Right hindlimb (tissue), 1 donor: Measurements from ENCODE around the gene SLC44A1.

Source experiments
- DNase-seq: peaks from one replicate; pipeline ENCODE4 v3.0.0-alpha.2; 2018

Gene SLC44A1

DNA sequence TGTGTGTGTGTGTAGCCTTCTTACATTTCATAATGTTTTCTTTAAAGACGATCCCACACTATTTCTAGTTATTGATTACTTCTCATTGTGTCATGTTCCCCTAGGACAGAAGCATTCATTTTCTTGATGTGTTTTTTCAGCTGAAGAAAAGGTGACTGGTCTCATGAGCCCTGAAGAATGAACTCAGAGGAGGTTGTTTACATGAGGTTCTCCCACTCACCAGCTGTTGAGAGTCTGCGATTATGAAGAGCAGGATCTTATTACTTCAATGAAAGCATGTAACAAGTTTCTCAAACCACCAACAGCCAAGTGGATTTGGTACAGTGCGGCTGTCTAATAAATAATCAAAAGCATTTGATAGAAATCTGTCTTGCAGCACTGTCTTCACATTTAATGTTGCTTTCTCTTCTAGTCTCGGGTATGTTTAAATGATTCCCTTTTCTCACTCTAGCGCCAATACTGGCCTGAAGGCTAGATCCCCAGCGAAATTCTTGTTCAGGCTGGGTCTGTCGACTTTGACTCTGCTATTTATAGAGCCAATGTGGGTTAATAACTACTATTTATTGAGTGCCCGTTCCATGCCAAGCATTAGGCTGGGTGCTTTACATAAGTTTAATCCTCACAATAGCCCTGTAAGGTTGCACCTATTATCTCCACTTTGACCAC is 193.8 kb downstream of the SLC44A1 start:
- no peak for DNase-seq

DNA sequence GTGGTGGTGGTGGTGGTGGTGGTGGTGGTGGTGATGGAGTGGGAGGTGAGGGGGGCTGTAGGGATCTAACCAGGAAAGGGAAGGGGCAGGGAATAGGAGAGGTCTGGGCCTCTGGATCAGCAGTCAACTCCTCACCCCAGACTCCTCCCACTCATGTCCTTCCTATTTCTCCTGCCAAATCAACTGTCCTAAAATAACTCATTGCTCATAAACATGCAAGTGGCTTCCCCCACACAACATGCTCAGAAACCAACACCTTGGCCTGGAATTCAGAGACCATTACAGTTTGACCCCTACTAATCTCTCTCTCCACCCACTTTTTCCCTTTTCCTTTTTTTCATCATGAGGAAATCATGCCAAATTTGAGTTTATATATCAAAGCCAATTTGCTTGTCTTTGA is 195.0 kb downstream of the SLC44A1 start:
- DNase-seq: no peak

DNA sequence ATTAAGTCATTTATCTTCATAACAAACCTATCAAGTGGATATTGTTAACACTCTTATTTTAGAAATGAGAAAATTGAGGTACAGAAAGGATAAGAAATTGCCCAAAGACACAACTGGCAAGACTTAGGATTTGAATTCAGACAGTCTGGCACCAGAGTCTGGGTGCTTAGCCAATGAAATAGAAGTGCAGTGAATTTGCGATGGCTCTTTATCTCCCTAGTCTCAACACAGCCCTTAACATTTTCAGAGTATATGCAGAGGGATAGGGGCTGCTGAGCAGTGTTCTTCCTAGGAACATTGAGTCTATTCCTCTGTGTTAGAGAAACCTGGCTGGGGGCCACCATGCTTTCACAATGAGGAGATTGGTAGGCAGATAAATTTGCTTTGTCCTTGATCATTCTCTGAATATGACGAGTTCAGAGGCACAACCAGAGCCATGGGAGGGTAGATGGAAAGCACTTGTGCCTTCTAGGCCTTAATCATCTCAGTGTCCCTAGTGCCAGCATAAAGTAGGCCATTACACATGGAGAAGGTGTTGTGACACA is 197.2 kb downstream of the SLC44A1 start:
- no peak for DNase-seq

DNA sequence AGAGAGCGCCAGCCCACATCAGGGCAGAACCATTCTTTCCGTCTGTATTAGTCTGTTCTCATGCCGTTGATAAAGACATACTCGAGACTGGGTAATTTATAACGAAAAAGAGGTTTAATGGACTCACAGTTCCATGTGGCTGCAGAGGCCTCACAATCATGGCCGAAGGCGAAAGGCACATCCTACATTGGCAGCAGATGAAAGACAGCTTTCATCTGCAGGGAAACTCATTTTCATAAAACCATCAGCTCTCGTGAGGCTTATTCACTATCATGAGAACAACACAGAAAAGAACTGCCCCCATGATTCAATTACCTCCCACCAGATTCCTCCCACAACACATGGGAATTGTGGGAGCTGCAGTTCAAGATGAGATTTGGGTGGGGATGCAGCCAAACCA is 198.7 kb downstream of the SLC44A1 start:
- no peak for DNase-seq

DNA sequence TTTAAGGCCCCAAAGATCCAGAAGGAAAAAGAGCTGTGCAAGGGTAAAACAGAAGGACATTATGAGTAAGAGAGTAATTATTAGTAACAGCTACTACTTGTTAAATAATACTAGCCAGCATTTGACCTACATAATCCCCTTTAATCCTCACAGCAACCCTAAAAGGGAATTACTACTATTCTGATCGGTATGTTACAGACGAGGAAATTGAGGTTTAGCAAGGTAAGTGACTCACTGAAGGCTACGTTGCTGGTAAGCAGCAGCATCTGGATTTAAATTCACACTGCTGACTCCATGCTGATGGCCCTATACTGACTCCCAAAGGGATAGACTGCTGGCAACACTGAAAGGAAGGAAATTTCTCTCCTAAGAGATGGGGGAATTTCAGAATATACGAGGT is 199.7 kb downstream of the SLC44A1 start:
- no peak for DNase-seq

DNA sequence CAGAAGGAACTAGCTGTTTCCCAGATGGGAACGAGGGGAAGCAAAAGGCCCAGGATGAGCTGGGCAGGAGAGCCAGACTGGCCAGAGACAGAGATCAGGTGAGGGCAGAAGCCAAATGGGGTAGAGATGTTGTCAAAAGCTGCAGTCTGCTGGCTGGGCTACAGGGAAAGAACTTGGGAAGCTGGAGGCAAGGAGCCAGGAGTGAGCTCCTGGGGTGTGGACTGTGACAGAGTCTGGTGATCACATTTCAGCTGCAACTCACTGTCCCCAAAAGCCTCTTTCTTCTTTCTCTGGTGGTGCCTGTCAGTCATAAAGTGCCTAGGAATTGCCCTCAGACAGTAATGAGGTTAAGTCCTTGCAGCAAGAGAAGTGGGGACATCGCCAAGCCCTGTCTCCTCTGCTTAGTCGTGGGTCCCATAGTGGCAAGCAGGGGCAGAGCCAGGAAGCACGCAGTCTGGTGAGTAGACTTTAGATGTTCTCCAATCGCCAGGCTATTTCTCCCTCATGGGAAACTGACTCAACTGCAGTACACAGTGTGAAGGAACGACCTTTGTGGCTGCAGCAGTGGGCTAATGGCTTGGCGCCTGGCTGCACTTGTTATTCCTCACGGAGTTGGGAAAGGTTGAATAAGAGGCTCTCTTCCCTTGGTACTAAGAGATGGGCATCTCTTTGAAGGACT is 200.9 kb downstream of the SLC44A1 start:
- DNase-seq: no peak

DNA sequence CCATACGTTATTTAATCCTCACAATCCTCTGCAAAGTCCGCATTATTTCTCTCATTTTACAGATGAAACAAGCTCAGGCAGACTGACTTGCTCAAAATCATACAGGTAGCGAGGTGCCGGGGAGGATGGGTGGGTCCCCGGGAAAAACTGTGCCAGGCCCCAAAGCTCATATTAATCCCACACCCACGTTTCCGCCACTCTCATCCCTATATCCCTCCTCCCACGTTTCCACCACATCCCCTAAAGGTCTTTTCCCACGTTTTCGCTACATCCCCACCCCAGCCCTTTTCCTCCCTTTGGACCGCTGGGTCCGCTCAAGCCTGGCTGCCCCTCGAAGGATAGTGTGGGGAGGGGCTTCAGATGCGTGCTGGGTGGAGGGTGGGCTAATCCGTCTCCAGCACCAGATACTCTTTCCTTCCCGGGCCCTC is 202.9 kb downstream of the SLC44A1 start:
- DNase-seq: no peak

DNA sequence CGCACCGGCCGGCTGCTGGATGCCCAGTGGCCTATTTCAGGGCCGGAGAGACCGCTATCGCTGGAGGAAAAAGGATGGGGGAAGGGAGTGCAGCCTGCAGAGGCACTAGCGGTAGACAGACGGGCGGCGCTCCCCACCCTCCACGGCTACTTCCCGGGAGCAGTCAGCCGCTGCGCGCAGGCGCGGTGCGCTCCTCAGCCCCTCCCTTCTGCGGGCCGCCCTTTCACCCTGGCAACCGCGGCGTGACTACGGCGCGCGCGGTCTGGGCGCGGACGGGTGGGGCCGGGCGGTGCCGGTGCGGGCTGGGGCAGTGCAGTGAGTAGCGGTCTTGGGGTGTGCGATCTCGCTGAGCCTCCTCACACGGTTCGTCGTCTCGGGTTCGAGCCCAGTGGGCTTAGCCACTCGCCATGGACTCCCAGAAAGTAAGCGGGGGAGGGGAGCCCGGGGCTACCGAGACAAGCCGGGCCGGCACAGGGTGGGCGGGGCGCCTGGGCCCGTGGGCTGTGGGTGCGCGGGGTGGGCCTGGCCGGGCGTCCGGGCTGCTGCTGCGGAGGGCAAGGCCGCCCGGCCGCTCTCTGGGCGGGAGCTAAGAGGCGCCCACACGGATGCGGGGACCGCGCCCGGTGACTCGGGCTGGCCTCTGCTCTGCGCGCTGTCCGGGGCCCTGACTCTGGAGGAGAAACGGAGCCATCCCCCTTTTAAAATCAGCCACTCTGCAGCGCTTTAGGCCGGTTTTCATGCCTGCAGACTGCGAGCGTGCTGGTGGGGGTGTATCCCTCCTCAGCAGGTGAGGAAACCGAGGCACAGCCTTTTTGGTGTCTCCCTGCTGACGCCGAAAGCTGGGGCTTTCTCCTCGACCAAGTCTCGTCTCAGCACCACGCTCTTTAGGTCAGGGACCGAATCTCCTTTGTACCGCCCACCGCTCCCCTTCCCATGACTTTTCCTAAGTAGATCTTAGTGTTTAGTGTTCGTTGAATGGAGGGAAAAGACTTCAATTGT is 203.7 kb downstream of the SLC44A1 start, which contains the start of gene FSD1L:
Gene FSD1L, plus strand, starts transcription at position 221 of the 999 bp plus-strand sequence. Its CDS starts 187 bp downstream, at position 408.
- peak; percentile 93 for DNase-seq

DNA sequence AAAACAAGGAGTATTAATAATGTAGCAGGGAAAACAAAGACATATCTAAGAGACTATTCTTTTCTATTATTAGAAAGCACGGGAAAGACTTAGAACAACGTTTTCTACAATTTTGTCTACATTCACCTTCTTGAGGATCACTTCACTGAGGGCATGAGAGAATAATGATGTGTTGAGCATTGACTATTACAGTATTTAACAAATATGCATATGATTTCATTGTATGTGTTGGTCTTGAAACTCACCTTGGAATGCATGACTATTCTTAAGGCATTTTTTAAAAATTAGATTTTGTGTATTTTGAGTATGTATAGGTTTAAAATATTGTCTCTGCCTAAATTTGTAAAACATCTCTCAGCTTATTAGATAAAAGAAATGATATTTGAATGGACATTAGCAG is 204.6 kb downstream of the SLC44A1 start:
- DNase-seq: no peak

DNA sequence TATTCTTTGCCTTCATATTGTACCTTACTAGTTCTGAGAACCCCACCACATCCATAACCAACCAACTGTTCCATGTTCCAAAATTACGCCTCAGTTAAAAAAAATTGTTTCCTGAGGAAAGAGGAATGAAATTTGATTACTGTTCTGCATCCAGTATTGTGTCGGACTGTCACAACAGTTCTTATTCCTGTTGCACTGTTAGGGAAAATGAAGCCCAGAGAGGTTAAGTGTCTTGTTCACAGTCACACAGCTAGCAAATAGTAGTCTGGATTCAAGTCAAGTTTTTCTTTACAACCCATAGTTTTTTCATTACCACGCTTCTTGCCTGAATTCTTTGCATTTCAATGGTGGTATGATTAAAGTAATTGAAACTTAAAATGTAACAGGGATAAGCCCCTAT is 207.7 kb downstream of the SLC44A1 start:
- no peak for DNase-seq

DNA sequence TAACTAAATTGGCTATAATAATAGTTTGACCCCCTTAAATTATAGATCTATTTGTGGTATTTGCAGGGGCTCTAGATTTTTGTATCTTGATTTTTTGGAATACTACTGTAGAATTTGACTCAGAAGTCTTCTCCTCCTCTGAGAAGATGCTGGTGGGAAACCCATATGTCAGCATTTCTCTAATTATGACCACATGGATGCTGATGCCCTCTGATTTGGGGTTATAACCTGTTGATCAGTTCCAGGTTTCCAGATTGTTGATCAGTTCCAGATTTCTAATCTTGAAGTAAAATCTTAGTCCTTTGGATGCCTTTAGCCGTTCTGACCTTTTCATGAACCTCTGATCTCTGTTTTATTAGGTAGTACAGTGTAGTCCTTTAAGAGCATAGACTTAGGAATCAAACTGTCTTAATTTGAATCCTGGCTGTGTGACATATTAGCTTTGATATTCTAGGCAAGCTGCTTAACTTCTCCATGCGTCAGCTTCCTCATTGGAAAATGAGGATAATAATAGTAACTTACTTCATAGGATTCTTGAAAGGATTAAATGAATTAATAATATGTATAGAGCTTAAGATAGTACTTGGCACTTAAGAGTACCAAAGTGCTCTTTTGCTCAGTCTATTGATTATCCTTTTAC is 211.5 kb downstream of the SLC44A1 start:
- DNase-seq: no peak

DNA sequence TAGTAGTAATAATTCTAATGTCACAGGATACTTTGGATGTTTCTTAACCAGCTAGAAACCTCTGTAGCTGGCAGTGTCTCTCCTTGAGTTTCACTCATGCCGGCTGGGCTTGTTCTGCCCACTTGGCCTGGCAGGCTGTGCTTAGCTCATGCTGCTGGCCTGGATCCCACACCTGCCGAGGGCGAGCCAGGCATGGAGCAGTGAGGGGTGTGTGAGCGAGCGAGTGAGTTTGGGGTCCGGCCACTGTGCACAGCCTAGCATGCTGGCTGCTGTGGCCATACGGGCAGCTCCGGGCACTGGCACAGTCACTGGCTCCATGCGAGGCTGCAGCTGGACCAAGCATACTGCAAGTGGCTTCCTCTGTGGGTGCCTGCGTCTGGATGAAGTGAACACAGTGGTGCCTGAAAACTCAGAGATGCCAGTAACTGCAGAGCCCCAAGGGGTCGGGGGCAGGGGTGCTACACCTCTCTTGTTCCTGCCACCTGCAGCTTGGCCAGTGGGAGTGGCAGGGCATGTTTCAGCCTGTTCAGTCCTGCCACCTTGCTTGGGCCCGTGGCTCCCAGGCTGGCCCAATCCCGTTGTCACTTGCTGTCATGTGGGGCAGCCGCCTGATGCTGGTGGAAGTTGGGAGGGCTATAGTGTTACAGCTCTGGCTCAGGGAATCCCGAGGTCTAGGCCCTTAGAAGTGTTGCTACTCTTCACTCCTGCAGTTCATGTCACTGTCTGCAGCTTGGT is 213.3 kb downstream of the SLC44A1 start:
- DNase-seq: peak; percentile 30

DNA sequence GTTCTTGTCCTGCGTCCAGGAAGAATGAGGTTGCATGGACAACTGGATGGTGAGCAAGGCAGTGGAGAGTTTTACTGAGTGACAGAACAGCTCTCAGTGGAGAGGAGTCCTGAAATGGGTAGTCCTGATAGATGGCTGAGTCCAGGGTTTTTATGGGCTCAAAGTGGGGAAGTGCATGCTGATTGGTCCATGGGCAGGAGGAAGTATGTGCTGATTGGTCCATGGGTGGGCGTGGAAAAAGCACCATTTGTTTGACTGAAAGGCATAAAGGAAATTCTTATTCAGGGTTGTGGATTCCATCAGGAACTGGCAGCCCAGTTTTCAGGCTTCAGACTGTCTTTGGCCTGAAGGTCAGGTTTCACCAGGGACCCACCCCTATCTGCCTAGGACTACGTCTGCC is 214.0 kb downstream of the SLC44A1 start:
- no peak for DNase-seq

DNA sequence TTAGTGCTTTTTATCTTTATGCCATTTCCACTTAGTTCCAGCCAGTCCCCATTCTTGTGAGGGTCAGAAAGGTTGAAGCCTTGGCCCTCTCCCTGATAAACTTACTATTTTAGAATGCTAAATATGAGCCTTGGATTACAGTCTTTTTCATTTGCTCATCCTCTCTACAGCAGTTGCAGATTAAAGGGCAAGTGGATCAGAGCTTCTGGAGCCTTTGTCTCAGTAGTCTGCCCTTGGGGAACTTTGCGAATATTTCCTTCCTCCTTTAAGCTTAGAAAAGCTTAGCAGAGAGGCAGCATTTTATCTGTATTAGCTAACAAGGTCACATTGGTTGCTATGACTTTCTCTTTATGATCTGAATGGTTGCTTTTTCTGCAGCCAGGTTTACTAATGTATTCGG is 214.9 kb downstream of the SLC44A1 start:
- no peak for DNase-seq

DNA sequence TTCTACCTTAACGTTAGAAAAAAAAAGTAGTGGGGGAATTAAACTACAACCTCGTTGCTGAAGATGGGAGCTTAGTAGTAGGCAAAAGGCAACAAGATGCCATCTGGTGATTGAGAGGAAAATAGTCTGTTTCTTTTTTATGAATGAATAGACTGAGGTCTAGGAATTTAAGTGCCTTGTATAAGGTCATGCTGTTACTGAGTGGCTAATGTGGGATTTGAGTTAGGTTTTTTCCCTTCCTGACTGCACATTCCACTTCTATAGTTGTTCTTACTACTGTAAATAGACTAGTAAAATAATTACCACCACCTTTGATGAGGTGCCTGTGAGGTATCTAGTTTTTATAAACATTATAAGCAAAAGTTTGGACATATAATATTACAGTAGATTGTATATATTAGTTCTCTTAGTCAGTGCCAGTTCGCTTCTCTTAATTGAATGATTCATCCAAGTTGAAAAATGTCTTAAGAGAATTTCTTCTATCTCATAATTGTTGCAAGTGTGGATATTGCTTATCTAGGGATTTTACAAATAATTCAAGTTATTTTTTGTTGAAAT is 222.5 kb downstream of the SLC44A1 start:
- no peak for DNase-seq

DNA sequence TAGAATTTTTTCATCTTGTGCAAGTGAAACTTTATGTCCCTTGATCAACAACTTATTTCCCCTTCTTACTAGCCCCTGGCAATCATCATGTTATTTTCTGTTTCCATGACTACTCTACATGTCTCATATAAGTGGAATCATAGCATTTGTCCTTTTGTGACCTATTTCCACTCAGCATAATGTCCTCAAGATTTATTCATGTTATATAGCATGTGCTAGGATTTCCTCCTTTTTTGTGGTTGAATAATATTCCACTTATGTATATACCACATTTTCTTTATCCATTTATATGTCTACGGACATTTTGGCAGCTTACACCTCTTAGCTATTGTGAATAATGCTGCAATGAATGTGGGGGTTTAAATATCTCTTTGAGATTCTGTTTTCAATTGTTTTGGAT is 224.4 kb downstream of the SLC44A1 start:
- no peak for DNase-seq

DNA sequence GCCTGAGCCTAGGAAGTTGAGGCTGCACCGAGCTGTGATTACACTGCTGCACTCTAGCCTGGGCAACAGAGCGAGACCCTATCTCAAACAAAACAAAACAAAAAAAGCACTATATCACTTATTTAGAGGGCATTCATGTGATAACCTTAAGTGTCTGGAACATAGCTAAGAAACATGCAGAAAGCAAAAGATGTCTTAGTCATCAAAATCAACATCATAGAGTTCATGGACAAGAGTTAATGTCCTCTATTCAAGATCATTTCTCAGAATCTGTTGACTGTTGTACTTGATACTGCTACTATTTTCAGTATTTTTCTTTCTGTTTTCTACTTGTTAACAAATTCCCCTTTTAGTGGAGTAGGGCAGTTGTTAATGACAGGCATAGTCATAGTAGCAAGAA is 228.8 kb downstream of the SLC44A1 start:
- no peak for DNase-seq

DNA sequence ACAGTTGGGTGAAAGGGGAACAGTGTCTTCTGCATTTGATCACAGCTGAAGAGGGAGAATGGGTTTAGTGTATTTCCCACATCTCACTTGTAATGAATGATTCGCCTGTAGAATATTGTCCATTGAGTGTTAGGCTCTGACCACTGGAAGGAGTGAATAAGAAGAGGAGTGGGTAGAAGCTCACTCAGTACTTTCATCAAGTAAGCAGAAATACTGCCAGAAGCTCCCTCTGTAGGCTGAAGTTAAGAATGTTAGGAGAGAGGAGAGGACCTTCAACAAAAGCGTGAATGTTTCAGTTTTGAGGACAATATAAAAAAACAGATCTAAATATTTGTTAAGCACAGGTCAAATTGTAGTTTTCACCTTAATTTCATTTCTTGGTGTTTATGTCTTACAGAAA is 230.9 kb downstream of the SLC44A1 start:
- DNase-seq: no peak

DNA sequence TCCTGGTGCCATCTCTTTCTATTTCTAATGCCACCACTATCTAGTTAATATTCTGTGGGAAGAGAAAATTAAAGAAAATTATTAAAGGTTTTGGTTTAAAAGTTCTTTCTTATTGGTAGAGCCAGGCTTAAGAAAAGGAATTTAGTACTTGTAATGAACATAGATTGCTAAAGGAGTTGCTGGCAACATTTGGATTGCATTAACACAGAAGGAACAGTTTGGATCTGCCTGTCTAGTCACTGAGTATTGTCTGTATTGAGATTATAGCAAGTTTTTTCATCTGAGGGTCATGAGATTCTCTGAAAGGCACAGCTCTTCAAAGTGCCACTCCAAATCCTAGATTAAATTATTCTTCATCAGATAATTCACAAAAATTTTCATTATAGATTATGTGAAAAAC is 235.4 kb downstream of the SLC44A1 start:
- DNase-seq: no peak

DNA sequence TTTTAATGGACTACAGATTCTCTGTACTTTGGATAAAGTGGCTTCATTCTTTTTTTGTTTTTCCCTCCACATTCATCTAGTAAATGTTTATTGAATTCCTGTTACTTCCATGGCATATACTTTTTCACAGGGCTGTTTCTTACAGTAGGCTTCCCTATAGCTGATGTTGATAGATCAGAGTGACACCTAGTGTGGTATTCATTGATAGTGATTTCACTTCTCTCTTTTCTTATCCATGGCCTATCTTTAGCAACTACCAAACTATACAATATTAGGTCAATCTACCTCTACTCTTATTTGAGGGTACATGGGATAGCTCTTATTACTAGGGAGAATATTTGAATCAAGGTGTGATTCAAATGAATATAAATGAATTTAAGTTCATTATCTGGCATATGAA is 239.2 kb downstream of the SLC44A1 start:
- no peak for DNase-seq

DNA sequence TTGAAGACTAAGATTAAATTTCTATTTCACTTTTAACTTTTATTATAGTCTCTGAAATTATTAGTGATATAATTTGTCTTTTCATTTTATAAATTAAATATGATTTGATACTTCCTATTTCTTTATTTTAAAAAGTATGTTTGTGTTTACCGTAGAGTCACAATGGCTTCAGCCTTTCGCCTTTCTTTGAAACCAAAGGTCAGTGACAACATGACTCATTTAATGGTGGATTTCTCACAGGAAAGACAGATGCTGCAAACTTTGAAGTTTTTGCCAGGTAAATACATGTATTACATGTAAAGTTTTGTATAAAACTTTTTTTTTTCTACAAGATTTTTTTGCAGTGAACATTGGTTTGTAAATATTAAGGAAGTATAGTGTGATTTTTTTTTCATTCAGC is 239.8 kb downstream of the SLC44A1 start:
- DNase-seq: no peak

DNA sequence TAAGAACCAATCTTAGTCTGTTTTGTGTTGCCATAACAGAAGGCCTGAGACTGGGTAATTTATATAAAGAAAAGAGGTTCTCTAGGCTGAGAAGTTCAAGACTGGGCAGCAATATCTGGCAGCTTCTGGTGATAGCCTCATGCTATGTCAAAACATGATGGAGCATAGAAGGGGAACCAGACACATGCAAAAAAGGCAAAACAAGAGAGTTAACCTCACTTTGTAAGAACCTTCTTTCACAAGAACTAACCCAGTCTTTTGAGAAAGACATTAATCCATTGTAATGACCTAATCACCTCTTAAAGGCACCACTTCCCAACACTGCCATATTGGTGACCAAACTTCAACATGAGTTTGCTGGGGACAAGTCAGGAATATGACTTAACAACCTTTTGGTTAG is 240.7 kb downstream of the SLC44A1 start:
- DNase-seq: no peak
